Measurements from ENCODE around the gene CBFA2T2.
A peak's percentile ranks its signal among the peaks of the same experiment; 100 is the strongest.
"Not testable (repeated sequence)": the region's sequence is repeated elsewhere in the genome, so short reads cannot be mapped to it uniquely, and the experiment has no call there.

CBFA2T2 gene

DNA sequence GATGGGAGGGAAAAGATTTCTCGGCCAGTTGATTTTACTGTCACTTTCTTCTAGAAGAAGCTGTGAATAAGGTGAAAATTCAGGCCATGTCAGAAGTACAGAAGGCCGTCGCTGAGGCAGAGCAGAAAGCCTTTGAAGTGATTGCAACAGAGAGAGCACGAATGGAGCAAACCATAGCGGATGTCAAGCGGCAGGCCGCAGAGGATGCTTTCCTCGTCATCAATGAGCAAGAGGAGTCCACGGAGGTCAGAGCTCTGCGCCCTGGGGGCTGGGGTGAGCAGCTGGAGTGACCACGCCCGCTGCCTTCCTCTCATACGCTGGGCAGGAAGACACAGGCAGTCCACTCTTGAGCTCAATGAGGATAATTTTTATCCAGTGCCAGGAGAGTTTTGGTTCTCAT, 150.4 kb downstream of the CBFA2T2 start:
- no peak overlapping the region for H3K4me3 ChIP-seq (ENCODE audit: low read depth, low read length)
- DNase-seq (ENCODE audit: low read depth): no peak
- TF ChIP-seq, protein P1, sequence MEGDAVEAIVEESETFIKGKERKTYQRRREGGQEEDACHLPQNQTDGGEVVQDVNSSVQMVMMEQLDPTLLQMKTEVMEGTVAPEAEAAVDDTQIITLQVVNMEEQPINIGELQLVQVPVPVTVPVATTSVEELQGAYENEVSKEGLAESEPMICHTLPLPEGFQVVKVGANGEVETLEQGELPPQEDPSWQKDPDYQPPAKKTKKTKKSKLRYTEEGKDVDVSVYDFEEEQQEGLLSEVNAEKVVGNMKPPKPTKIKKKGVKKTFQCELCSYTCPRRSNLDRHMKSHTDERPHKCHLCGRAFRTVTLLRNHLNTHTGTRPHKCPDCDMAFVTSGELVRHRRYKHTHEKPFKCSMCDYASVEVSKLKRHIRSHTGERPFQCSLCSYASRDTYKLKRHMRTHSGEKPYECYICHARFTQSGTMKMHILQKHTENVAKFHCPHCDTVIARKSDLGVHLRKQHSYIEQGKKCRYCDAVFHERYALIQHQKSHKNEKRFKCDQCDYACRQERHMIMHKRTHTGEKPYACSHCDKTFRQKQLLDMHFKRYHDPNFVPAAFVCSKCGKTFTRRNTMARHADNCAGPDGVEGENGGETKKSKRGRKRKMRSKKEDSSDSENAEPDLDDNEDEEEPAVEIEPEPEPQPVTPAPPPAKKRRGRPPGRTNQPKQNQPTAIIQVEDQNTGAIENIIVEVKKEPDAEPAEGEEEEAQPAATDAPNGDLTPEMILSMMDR (IDR thresholded peaks at IDR 0.05; ENCODE audit: insufficient read depth, low read depth, low read length, missing control alignments): no peak

DNA sequence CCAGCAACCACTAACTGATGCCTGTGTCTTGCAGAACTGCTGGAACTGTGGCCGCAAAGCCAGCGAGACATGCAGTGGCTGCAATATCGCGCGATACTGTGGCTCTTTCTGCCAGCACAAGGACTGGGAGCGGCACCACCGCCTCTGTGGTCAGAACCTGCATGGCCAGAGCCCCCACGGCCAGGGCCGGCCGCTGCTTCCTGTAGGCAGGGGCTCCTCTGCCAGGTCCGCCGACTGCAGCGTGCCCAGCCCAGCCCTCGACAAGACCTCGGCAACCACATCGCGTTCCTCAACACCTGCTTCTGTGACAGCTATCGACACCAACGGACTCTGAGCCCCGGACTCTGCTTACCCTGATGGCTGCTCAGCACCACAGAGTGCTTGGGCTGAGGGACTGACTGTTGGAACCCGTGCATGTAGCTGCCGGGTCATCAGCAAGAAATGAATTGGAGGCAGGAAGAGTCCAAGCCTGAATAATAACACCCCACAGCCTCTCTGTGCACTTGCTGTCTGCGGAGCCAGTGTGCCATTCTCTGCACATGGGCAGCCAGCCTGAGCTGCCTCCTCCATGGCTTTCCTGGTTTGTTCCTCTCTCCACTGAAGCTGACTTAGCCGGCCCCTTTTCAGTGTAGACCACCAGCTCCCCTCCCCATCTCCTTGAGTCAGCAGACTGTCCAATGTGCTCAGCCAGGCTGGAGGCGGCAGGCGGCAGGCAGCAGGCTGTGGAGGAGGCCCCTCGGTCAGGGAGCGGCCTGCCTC, 154.6 kb downstream of the CBFA2T2 start:
- DNase-seq (ENCODE audit: low read depth): no peak
- TF ChIP-seq, protein P1 (IDR thresholded peaks at IDR 0.05; ENCODE audit: insufficient read depth, low read depth, low read length, missing control alignments): no peak
- H3K4me3 ChIP-seq (ENCODE audit: low read depth, low read length): no peak overlapping the region

DNA sequence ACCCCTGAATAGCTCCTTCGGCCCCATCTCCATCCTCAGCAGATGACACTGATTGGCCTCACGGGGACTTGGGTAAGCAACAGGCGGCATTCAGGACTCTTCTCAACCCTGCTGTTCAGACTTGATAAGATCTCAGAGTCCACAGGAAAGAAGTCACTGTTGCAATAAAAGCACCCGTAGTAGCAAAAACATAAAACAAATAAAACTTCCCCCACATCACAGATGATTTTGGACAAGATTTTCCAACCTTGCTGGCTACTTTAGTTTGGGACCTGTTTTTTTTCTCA, 155.1 kb downstream of the CBFA2T2 start:
- no peak for DNase-seq (ENCODE audit: low read depth)
- TF ChIP-seq, protein P1 (IDR thresholded peaks at IDR 0.05; ENCODE audit: insufficient read depth, low read depth, low read length, missing control alignments): no peak
- H3K4me3 ChIP-seq (ENCODE audit: low read depth, low read length): no peak overlapping the region

- TF ChIP-seq, protein P1 (IDR thresholded peaks at IDR 0.05; ENCODE audit: insufficient read depth, low read depth, low read length, missing control alignments): no peak
- no peak overlapping the region for H3K4me3 ChIP-seq (ENCODE audit: low read depth, low read length)
- DNase-seq (ENCODE audit: low read depth): no peak
These were observed 155.5 kb downstream of the CBFA2T2 start for GRCh38 chr20:33645396-33645795.

DNA sequence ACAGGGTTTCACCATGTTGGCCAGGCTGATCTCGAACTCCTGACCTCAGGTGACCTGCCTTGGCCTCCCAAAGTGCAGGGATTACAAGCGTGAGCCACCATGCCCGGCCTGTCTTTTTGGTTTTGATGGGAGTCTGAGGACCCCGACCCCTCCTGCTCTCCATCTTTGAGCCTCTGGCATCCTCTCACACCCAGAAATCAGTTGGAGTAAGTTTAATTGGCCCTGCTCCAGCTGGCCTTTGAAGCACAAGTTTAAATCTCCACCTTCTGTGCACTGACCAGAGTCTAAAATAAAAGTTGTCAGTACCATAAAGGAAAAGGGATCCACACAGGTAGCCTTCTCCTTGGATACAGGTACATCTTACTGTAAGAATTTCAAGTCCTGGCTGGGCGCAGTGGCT, 156.3 kb downstream of the CBFA2T2 start:
- no peak for DNase-seq (ENCODE audit: low read depth)
- TF ChIP-seq, protein P1 (IDR thresholded peaks at IDR 0.05; ENCODE audit: insufficient read depth, low read depth, low read length, missing control alignments): no peak
- no peak overlapping the region for H3K4me3 ChIP-seq (ENCODE audit: low read depth, low read length)

DNA sequence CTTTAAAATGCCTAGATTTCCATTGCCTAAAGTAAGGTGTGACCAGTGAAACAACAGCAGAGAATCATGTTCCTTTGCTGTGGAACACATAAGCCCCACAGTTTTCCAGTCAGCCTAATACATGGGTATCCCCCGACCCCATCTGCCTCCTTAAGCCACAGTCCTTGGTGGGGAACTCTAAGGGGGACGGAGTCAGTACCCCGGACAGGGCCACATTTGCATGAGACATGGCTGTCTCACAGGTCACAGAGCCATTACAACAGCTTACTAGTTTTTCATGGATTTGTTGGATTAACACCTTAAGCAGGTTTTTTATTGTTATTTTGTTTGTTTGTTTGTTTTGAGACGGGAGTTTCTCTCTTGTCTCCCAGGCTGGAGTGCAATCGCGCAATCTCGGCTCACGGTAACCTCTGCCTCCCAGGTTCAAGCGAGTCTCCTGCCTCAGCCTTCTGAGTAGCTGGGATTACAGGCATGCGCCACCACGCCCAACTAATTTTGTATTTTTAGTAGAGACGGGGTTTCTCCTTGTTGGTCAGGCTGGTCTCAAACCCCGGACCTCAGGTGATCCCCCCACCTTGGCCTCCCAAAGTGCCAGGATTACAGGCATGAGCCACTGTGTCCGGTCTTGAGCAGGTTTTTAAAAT, 157.2 kb downstream of the CBFA2T2 start:
- H3K4me3 ChIP-seq (ENCODE audit: low read depth, low read length); DNase-seq (ENCODE audit: low read depth): not testable (repeated sequence)

DNA sequence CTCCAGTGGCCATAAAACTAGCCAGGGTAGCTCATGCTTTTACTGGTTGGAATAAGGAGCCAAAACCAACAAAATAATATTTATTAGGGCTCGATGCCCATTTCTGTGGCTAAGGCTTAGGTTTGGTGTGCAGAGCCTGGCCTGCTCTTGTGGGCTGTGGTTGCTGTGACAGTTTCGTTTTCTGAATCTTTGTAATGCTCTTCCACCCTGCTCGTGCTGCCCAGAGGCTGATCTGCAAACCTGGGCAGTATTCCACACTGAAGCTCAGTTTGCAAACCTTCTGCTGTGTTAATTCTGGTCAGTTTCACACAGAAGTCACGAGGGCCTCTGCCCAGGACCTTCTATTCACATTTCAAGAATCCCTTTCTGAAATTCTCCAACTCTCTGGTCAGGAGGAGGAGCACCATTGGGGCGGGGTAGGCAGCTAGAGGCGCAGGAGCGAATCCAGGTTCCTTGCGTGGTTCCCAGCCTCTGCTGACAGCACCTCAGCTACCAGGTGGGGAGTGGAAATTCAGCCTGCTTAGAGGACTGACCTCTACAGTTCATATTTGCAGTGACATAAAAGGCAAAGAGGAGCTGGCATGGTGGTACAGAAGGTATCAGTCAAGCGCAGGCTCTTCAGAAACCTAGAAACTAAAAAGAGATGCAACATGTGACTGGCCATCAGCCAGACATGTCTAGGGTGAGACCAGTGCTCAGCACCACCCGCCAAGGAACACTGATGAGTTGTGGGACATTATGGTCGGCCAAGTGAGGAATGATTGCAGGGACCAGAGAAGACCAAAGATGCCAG, 157.9 kb downstream of the CBFA2T2 start:
- peak; percentile 81 for DNase-seq (ENCODE audit: low read depth)
- TF ChIP-seq, protein P1 (IDR thresholded peaks at IDR 0.05; ENCODE audit: insufficient read depth, low read depth, low read length, missing control alignments): no peak
- no peak overlapping the region for H3K4me3 ChIP-seq (ENCODE audit: low read depth, low read length)
